Esophagus squamous epithelium (tissue), 5 donors: ENCODE data around the gene CCDC33. TPM values are rescaled to one million over a fixed set of nuclear protein-coding genes. Genes with fewer than 3 reads are reported as not detected.

Experiments used
- DNase-seq: peaks from one replicate; lab custom pipeline; 2025; lab: John Stamatoyannopoulos, UW
- H3K27ac ChIP-seq, 4 donors: fragments of 200-600 bp; sonication (generic); one replicate each; pipeline ENCODE4 v1.5.1; 2016 to 2019; ENCODE audit warnings: mild to moderate bottlenecking in 1 of 4
- H3K27me3 ChIP-seq, 4 donors: fragments of 200-600 bp; sonication (generic); 1 replicate in 3 of 4; 2 replicates in 1 of 4; pipeline versions ENCODE4 v1.5.1 to v1.6.0; 2017 to 2021; ENCODE audit warnings: antibody characterized with exemption in 1 of 4
- H3K36me3 ChIP-seq, 3 donors: fragments of 200-600 bp; sonication (generic); one replicate each; pipeline ENCODE4 v1.5.1; 2016 to 2019
- H3K4me1 ChIP-seq, 3 donors: fragments of 200-600 bp; sonication (generic); one replicate each; pipeline ENCODE4 v1.5.1; 2017 to 2019
- H3K4me3 ChIP-seq, 4 donors: fragments of 200-600 bp; sonication (generic); 1 replicate in 3 of 4; 2 replicates in 1 of 4; pipeline ENCODE4 v1.5.1; 2016 to 2019; ENCODE audit warnings: mild to moderate bottlenecking in 2 of 4, moderate library complexity in 1 of 4
- H3K9me3 ChIP-seq, 3 donors: fragments of 200-600 bp; sonication (generic); one replicate each; pipeline ENCODE4 v1.5.1; 2016 to 2019
- POLR2A ChIP-seq, 4 donors: fragments of 450-650 bp; IDR thresholded peaks; one replicate each; pipeline ENCODE4 v1.6.1; 2017; ENCODE audit warnings: antibody characterized with exemption in 4 of 4, mild to moderate bottlenecking in 4 of 4, moderate library complexity in 3 of 4
- WGBS, 2 donors: methylation state at CpG; one replicate each; pipeline ENCODE4 v1.1.5; 2018; 5-methylcytosine and 5-hydroxymethylcytosine counted together
- intact Hi-C: fragments of 100-400 bp; cut with DNase I; formaldehyde crosslinking; loops from one replicate; pipeline ENCODE4 v1.15.0; 2022
- total RNA-seq, 4 donors: library from RNA; depleted of rRNA; stranded (reverse); fragments of >200 nt; gene quantifications; one replicate each; pipeline ENCODE4 v1.1.0, GENCODE V29; 2016
- TF ChIP-seq, protein P1 (sequence below), 6 experiments: fragments of 450-650 bp in 4 of 6; fragments of 200-600 bp in 2 of 6; sonication (generic) in 2 of 6; IDR thresholded peaks; one replicate each; pipeline ENCODE4 v1.5.1; 2016 to 2019; ENCODE audit warnings: antibody characterized with exemption in 6 of 6, mild to moderate bottlenecking in 4 of 6, moderate library complexity in 4 of 6
- donor health status: DM: yes; HTN: yes; CAD: no.

CCDC33 gene
- total RNA-seq, 4 donors from 2014 or later, result not detected

DNA sequence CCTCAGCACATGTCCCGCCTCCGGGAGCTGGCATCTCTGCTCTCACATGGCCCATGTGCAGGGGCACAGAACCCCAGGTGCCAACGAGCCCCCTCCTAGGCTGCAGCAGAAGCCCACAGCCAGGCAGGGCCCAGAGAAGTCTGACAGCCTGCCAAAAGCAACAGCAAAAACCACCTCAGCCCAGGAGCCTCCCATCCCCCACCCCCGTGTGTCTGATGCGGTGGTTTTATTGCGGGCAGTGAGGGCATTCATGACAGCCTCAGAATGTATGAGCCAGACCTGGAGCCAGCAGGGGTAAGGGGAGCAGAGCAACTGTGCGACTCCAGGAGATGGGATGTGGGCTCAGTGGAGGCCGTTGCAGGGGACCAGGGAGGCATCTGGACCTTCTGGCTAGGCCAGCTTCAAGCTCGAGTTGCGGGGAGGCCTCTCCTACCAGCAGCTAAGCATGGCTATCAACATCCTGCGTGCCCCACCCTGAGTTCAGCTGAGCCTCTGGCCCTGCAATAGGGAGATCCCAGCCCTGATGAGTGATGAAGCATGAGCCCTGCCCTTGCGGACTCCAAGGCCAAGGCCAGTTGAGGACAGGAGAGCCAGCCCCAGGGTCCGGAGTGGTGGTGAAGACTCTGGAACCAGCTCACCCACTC, 78.8 kb downstream of the CCDC33 start:
- intact Hi-C loops, result no loop called here
- no peaks in the 10 kb centered on the region for H3K9me3 ChIP-seq
- no peak for DNase-seq
- H3K36me3 ChIP-seq, result no peaks in the 10 kb centered on the region
- H3K27ac ChIP-seq, result no peak overlapping the region
- H3K27me3 ChIP-seq, result peaks cover 0 to 12% (median 0%) of the 10 kb centered on the region in 4 donors
- WGBS, 2 donors, result 96% methylated on average over 5 of the region's 13 CpGs; no CpG with 5 or more reads in 1 of the 2 donors
- H3K4me1 ChIP-seq, result peaks cover 5 to 54% (median 13%) of the 10 kb centered on the region in 3 donors
- no peak overlapping the region for H3K4me3 ChIP-seq
- TF ChIP-seq, protein P1, sequence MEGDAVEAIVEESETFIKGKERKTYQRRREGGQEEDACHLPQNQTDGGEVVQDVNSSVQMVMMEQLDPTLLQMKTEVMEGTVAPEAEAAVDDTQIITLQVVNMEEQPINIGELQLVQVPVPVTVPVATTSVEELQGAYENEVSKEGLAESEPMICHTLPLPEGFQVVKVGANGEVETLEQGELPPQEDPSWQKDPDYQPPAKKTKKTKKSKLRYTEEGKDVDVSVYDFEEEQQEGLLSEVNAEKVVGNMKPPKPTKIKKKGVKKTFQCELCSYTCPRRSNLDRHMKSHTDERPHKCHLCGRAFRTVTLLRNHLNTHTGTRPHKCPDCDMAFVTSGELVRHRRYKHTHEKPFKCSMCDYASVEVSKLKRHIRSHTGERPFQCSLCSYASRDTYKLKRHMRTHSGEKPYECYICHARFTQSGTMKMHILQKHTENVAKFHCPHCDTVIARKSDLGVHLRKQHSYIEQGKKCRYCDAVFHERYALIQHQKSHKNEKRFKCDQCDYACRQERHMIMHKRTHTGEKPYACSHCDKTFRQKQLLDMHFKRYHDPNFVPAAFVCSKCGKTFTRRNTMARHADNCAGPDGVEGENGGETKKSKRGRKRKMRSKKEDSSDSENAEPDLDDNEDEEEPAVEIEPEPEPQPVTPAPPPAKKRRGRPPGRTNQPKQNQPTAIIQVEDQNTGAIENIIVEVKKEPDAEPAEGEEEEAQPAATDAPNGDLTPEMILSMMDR (IDR thresholded peaks at IDR 0.05), result no peak
- TF ChIP-seq POLR2A (IDR thresholded peaks at IDR 0.05), result no peak

GRCh38 chr15:74315626-74316025, 79.5 kb downstream of the CCDC33 start:
- Histone ChIP-seq H3K27me3 (peaks cover 0 to 10% (median 0%) of the 10 kb centered on the region in 4 donors), H3K4me3 (no peak overlapping the region), H3K9me3 (no peaks in the 10 kb centered on the region), H3K36me3 (no peaks in the 10 kb centered on the region), H3K4me1 (peaks cover 5 to 59% (median 13%) of the 10 kb centered on the region in 3 donors), H3K27ac (peak overlapping the region in 2 of 4 donors; percentile 5 to 14)
- WGBS, 2 donors, result 58 to 62% methylated on average over 4 of the region's 5 CpGs
- no peak for TF ChIP-seq POLR2A (IDR thresholded peaks at IDR 0.05)
- no peak for DNase-seq
- intact Hi-C loops, result no loop called here

- intact Hi-C loops, result no loop called here
- TF ChIP-seq POLR2A (IDR thresholded peaks at IDR 0.05), result no peak
- TF ChIP-seq, protein P1 (IDR thresholded peaks at IDR 0.05), result no peak
- 62% methylated on average over 6 of the region's 13 CpGs; no CpG with 5 or more reads in 1 of the 2 donors for WGBS, 2 donors
Observed at GRCh38 chr15:74316141-74316540, 80.0 kb downstream of the CCDC33 start.

DNA sequence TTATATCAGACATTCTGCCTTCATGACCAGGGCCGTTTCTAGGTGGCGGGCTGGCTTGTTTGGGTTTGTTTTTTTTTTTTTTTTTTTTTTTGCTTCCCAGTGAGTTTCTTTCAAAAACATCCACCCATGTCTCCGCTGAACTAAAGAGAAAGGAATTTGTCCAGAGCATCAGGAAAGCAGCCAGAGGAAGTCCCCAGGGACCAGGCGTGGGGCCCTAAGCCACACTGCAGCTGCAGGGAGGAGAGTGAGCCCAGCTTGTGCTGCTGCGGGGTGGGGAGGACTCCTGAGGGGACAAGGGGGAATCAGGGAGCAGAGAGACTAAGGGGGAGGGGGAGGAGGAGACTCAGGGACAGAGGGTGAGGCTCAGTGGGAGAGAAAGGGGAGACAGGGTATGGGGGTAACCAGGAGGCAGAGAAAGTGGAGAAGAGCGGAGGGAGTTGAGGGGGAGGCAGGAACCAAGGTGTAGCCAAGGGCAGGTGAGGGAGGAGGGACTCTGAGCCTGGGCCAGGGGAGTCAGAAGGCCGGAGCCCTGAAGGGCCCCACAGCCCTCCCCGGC, 81.8 kb downstream of the CCDC33 start:
- H3K9me3 ChIP-seq, result no peaks in the 10 kb centered on the region
- 45 to 47% methylated on average over 7 to 8 of the region's 8 CpGs for WGBS, 2 donors
- H3K4me3 ChIP-seq, result no peak overlapping the region
- peak overlapping the region in 3 of 4 donors; percentile 50 to 70 (median 58) for H3K27ac ChIP-seq
- peaks cover 0 to 1% (median 0%) of the 10 kb centered on the region in 4 donors for H3K27me3 ChIP-seq
- H3K4me1 ChIP-seq, result peaks cover 5 to 59% (median 13%) of the 10 kb centered on the region in 3 donors
- intact Hi-C loops, result no loop called here
- DNase-seq, result no peak
- no peak for TF ChIP-seq POLR2A (IDR thresholded peaks at IDR 0.05)
- TF ChIP-seq, protein P1 (IDR thresholded peaks at IDR 0.05), result no peak
- no peaks in the 10 kb centered on the region for H3K36me3 ChIP-seq

More at GRCh38 chr15:74316141-74316540, 80.0 kb downstream of the CCDC33 start:
- H3K27me3 ChIP-seq, result peaks cover 0 to 10% (median 0%) of the 10 kb centered on the region in 4 donors
- no peak for DNase-seq
- no peaks in the 10 kb centered on the region for H3K9me3 ChIP-seq
- no peaks in the 10 kb centered on the region for H3K36me3 ChIP-seq
- peak overlapping the region in 2 of 4 donors; percentile 5 to 14 for H3K27ac ChIP-seq
- peaks cover 5 to 59% (median 13%) of the 10 kb centered on the region in 3 donors for H3K4me1 ChIP-seq
- H3K4me3 ChIP-seq, result no peak overlapping the region

GRCh38 chr15:74318376-74319137, 82.4 kb downstream of the CCDC33 start:
- no peak for DNase-seq
- no peaks in the 10 kb centered on the region for H3K9me3 ChIP-seq
- H3K4me1 ChIP-seq, result peaks cover 5 to 59% (median 13%) of the 10 kb centered on the region in 3 donors
- peak overlapping the region in 3 of 4 donors; percentile 50 to 70 (median 50) for H3K27ac ChIP-seq
- H3K4me3 ChIP-seq, result no peak overlapping the region
- 60% methylated on average over 1 of the region's 6 CpGs for WGBS, 2 donors
- no peaks in the 10 kb centered on the region for H3K36me3 ChIP-seq
- no peaks in the 10 kb centered on the region for H3K27me3 ChIP-seq
- TF ChIP-seq, protein P1 (IDR thresholded peaks at IDR 0.05), result no peak
- TF ChIP-seq POLR2A (IDR thresholded peaks at IDR 0.05), result no peak
- intact Hi-C loops, result no loop called here
